DMS79 treated with DMSO at 0.1 percent for 48 hours (cell line): Measurements from ENCODE around the gene LRP8.

Experiments used
- DNase-seq: peaks from one replicate; lab custom pipeline; 2025; lab: John Stamatoyannopoulos, UW

The LRP8 gene

DNA sequence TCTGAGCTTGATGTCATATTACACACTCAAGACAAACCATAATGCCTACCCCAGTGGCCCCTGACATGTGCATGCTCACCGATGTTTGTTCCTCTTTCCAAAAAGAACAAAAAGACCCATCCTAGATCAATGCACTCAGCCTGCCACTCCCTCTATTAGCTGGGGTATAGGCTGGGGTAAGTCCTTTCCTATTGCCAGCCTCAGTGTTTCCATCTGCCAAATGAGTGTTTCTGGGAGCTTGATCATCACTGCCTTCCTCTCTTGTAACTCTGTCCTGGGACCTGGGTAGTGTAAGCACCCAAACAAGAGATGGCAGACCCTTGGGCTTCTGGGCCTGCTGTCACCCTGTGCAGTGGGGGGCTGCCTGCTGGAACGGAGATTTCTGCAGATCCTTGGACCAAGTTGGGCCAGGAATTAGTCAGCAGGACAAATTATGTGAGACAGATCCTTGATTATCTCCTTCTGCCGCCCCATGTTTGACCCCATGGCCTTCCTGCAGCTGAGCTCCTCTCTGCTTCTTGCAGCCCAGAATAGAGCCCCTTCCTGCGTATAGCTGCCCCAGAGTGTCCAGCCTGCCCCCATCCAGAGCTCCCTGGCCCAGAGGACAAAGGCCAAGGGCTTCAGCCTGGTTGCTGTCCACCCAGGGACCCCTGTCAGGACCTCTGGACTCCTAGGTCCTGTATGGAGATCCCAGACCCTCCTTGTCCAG, 31.5 kb upstream of the LRP8 start:
- DNase-seq = no peak

DNA sequence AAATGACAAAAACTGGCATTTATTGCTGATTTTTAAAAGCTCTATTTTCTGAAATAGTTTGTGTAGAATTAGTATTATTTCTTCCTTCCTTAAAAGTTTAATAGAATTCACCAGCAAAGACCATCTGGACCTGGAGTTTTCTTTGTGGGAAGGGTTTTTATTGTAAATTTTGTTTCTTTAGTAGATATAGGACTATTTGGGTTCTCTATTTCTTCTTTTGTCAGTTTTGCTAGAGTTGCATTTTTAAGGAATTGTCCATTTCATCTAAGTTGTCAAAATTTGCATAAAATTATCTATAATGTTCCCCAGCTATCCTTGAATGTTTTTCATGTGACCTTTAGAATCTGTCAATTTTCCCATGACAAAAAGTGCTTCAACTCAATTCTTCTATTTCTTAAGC, 28.8 kb upstream of the LRP8 start:
- DNase-seq = no peak

DNA sequence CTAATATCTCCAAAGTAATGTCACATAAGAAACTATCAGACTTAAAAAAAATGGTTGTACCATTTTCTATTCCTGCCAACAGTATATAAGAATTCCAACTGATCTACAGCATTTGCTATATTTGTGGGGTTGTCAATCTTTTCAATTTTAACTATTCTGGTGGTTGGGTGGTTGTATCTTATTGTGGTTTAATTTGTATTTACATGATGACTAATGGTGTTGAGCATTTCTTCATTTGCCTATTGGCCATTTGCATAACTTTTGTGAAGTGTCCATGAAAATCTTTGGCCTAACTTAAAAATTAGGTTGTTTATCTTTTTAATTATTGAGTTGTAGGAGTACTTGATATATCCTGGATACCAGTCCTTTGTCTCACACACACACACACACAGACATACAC, 26.2 kb upstream of the LRP8 start:
- DNase-seq = no peak

DNA sequence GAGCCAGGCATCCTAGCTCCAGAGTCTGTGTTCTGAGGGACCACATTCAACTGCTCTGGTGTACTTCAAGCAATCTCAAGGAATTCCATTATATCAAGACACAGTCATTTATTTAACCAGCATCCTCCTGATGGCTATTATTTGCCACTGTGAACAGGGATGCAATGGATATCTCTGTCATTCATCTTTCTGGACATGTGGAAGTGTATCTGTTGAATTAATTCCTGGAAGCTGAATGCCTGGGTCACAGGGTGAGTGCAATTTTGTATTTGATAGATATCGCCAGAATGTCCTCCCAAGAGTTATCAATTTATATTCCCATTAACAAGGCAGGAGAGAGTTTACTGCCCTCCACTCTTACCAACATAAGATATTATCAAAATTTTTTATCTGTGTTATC, 24.7 kb upstream of the LRP8 start:
- DNase-seq = no peak

DNA sequence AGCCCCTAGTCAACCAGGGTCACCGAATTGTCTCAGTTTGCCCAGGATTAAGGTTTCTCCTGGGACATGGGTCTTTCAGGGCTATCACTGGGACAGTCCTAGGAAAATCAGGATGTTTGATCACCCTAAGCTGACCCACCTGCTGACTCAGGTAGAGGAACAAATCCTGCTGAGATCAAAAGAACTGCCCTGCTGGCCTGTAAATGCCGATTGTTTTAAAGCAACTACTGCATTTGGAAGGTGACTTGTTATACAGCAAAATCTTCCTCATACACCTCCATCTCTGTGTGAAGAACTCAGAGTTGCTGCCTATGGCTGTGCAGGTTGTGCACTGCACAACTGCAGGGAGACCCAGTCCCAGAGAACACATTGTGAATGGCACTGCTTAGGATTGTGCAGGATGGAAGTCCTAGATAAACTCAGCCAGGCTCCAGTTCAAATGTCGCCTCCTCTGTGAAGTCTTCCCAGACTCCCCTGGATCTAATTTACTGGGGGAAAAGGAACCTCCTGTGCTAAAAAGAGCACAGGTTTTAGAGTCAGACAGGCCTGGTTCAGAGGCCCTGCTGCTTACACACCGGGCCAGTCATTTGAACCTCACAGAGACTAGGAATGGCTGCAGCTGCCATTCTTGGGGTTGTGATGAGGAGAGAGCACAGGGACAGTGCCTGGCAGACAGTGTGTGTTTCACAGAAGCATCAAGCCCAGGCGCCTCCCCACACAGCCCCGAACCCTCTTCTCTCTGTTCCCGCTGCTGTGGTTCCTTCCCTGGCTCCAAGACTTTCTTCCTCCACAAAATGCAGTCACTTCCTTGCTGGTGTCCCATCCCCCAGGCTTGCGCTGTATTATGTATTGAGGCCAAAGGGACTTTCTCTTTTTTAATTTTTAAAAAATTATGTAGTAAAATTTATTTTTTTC, 23.2 kb upstream of the LRP8 start:
- DNase-seq = no peak

DNA sequence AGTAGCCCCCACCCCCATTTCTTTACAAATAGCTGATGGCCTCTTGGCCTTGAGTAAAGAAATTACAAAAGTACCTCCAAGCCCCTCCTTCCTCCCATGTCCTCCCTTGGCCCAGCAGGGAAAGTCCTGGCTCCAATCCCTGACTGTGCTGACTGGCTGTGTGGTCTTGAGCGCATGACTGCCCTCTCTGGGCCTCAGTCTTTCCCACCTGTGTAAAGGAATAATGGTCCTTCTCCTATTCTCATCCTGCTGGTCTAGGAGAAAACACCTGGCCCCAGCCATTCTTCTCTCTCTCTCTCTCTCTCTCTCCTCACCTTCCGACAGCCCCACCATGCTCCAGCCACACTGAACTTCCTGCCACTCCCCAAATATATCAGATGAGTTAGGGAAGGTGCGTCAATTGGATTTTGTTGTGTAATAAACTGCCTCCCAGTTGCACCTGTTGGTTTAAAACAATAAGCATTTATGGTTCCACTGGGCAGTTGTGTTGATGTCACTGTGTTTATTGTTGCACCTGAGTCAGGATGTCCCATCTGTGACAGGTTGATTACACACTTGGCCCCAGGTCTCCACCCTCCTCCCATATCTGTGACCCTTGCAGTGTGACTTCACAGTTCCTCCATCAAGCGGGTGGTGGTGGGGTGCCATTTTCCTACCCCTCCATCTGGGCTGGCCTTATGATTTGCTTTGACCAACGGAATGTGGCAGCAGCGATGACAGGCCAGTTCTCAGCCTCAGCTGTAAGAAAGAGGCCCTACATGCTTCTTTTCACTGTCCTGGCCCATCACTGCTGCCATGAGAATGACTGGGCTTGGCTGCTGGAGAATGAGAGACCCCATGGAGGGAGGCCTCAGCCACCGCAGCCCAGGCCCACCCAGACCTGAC, 22.3 kb upstream of the LRP8 start:
- DNase-seq = no peak

DNA sequence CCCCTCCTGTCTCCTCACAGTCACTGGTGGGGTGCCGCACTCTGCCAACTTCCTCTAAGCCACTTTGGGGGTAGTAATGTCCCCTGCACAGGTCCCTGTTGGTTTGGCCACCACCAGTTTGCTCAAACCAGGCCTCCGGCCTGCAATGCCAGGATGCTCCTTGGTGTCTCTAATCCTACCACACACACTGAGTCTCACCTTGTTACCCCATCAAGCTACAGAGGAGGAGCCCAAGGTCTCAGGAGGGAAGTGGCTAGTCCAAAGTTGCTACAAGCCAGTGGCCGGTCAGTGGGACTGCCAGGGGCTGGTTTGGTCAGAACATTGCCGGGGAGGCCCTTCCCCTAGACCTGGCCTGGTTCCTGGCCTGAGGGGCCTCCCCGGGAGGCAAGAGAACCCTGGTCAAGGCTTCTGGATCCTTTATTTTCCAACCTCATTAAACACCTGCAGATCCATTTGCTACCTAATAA, 21.5 kb upstream of the LRP8 start:
- DNase-seq = no peak

DNA sequence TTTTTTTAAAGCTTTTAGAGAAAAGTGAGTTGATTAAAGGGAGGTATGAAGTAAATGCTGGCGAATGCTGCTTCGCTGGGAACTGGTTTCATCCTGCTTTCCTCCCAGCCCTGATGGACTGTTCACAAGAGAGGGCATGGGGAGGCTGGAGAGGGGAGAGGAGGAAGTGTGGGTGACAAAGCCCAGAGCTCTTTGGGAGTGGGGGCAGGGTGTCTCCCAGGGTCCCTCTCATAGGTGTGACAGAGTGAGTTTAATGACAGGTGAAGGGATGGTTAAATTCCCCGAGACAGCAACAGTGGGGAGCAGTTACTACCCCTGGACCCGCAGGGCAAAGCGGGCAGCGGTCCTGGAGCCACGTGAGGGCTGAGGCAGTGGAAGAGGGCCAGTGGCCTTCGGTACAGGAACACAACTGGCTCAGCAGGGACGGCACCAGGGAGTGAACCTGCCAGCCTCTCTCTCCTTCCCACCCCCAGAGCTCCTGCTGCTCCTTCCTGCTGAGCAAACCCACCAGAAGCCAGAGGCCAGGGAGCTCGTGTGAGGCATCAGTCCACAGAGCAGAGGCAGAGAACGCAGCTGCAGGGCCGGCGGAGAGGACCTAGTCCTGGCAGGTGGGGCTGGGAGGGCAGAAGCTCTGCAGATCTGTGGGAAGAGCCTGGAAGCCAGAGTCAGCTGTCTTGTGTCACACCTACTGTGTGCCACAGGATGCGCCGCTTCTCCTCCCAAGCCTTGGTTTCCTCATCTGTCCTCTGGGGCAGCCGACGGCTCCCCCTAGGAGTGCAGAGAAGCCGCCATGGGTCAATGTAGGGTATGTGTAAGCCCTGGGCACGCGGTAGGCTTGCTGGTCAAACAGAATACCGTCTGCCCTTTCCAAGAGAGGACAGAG, 20.9 kb upstream of the LRP8 start:
- DNase-seq = no peak

DNA sequence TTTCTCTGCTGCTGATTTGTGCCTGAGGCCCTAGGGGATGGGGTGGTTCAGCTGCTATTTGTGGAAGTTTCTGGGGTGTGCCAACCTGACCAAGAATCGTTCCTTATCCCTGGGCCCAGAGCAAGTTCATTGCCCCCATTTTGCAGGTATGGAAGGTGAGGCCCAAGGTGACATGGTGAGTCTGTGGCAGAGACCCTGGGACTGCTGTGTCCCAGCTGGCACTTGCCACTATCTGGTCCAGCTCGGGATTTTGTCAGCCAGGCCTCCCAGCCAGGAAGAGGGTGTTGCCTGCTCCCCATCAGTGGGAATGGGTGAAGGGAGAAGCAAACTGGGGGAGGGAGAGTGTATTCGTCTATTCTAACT, 18.9 kb upstream of the LRP8 start:
- DNase-seq = no peak

DNA sequence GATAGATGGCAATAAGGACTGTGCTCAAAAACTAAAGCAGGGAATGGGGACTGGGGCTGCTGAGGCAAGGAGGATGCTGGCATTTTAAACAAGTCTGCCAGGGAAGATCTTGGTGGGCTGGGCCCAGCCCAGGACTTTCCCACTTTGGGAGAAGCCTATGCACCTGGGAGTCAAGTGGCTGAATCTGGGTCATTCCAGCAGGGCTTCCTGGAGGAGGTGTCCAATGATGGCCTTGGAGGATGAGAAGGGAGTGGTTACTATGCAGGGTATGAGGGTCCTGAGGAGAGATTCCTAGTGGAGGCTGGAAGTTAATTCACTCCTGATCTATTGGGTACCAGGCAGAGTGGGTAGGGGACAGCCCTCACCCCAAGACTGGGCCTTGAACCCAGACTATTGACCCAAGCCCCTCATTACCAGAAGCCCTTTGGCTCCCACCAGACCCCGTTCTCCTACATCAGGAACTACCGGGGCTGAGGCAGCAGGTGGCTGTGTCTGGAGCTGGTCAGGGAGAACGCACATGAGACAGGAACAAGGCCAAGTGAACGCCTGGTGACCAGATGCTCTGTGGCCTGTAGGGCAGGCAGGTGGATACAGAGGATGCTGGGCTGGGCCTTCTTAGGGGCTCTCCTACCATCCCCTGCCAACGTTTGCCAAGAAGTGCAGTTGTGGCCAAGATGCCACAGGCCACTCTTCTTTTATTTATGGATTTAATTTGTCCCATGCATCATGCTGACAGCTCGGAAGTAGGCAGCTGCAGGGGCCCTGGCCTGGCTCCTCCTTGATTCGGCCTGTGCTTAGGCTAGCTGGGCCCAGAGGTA, 18.3 kb upstream of the LRP8 start:
- DNase-seq = no peak

DNA sequence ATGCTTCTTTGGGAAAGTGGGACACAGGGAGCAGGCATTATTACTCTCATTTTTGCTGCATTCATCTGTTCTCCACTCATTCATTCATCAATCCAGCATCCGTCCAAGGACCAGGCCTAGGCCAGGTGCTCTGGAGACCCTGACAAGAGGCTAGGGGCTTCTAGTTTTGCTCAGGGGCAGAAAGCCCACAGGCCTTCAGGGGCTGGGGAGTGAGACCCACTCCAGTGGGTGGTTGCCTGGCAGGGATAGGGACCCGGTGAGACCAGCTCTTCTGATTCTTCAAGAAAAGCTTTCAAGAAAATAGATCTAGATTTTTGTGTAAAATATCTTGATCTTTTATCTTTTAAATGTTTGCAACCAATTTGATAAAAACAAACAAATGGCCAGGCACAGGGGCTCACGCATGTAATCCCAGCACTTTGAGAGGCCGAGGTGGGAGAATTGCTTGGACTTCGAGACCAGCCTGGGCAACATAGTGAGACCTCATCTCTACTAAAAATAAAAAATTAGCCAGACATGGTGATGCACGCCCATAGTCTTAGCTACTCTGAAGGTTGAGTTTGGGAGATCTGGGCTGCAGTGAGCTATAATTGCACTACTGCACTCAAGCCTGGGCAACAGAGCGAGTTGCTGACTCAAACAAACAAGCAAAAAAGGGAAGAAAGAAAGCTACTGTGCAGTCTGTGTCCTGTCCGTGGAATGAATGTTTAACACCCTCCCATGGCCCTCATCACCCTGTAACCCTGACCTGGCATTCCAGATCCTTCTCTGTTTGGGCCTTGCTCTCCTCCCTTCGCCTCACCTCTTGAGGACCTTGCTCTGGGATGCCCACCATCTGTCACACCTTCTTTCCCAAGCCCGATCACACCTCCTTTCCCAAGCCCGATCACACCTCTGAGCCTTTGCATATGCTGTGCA, 17.3 kb upstream of the LRP8 start:
- no peak for DNase-seq

DNA sequence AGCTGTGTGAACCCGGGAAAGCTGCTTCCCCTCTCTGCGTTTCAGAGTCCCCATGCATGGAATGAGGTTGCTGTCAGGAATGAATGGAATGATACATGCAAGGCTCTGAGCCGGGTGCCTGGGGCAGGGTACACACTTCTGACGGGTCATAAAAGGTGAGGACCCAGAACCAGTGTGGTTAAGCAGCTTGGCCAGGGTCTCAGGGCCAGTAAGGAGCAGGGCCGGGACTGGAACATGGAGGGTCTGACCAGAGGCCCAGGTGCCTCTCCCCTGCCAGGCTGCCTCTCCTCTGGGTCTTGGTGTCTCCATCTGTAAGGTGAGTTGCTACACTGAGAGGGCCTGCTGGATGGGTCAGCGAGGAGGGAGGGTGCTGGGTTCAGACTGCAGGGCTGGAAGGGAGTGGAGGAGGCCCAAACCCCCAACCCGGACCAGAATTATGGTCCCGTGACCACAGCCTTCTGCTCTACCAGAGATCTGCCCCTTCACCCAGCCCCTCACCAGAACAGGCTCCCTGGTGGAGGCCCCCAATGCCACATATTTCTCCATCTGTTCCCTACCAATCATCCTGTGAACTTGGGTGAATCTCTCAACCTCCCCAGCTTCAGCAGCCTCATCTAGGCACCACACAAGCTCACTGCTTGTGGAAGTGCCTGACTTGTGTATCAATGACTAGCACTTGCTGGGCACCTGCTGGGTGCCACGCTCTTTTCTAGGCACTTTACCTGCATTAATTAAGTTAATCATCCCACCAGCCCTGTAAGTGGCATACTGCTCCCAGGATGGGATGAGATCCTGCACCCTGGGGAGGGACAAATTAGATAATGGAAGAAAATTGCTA, 16.2 kb upstream of the LRP8 start:
- DNase-seq = no peak

DNA sequence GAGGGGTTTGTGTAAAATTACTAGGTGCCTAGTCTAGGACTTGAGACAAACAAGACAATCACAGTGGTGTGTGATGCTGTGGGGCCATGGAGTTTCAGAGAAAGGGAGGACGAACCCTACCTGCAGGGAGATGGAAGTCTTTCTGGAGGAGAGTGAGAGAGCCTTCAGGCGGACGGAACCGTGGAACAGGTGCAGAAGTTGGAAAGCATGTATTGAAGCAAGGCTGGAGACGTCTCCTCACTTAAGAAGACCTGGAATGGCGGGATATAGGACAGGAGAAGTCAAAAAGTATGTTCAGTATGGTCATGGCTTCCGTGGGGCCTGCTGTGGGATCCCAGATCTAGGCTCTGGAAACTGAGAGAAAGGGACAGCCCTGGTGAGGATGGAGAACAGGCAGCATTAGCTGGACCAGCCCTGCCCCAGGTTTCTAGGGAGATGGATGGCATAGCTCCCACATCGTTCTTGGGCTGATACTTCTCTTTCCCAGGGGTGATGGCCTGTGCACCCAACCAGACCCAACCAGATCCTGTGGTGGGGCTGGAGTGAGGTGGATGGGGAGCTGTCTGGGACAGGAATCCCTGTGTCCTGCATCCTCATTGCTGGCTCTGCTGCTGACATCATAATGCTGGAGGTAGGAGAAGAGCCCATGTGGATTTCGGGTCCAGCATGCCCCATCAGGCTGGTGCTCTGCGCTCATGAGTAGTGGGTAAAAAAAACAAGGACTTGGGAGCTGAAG, 15.0 kb upstream of the LRP8 start:
- DNase-seq = no peak

DNA sequence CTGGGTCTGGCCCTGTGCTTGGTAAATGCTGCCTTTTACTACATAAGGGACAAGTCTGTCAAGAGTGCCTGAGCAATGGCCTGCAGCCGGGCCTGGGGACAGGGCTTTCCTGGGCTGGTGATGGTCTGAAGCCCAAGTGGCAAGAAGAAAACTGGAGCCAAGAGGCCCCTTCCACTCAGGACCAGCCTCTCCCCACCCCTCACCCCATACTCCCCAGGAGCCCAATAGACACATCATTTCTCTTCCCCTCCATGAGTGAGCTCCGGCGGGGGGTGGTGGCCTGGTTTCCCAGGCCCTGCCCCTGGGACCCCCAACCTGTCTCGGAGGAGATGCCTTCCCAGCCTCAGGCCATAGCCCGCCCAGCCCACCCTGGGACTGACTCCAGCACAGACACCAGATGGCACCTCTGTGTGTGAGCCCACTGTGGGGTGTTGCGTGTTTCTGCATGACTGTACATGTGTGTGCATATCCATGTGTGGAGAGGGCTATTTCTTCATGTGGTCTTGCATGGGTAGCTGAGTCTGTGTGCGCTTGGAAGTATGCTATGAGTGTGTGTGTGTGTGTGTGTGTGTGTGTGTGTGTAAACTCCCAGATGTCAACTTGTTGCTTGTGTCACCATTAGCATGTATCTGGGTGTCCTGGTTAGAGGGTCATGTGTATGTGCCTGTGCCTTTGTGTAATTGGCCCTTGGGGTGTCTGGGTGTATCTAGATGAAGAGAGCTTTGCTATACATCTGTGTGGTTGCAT, 14.3 kb upstream of the LRP8 start:
- DNase-seq = no peak

DNA sequence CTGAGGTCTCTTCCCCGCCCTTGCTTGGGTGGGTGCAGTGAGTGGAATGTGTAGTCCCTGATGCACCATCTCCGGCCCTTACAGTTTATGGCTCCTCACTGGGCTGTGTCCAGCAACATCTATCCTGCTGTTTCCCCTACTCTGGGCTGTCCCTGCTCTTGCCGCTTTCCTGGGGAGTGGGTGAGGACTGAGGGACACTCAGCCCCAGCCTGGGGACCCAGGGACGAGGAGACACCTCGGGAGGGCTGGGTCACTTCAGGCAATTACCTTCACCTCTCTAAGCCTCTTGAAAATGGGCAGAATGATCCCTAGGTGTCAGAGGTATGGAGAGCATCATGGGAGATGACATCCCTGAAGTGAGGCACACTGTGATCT, 13.6 kb upstream of the LRP8 start:
- no peak for DNase-seq

DNA sequence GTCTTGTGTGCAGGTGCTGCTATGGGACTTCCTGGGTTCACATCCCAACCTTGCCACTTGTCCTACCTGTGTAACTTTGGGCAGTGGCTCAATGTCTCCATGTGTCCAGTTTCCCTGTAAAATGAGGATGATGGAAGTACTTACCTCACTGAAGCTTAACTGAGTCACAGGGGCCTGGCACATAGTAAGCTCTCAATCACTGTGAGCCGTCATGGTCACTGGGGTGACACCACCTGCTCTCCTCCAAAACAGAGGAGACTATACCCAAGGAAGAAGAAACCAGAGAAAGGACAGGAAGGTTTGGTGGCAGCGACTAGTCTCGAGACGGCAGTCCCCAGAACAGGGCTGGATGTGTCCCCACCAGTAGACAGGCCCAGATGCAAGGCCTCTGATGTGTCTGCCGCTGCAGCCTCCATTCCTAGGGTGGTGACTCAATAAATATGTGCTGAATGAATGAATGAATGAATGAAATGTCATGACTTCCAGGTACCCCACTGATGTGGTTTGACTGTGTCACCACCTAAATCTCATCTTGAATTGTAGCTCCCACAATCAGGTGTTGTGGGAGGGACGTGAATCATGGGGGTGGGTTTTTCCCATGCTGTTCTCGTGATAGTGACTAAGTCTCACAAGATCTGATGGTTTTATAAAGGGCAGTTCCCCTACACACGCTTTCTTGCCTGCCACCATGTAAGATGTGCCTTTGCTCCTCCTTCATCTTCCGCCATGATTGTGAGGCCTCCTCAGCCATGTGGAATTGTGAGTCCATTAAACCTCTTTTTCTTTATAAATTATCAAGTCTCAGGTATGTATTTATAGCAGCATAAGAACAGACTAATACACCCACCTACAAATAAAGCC, 13.0 kb upstream of the LRP8 start:
- no peak for DNase-seq
